GM12873 (cell line): Measurements from ENCODE around the gene RGS18.

Experiments
- CTCF ChIP-seq: IDR thresholded peaks from 2 replicates; pipeline ENCODE4 v1.5.1; 2012; ENCODE audit warnings: low read depth, mild to moderate bottlenecking, moderate library complexity, low read length, control low read depth; ENCODE audit not compliant: insufficient read depth; ENCODE audit errors: missing control alignments

The RGS18 gene

GRCh38 chr1:192126030-192126619 is 32.1 kb upstream of the RGS18 start:
- TF ChIP-seq CTCF = no peak

GRCh38 chr1:192130175-192130574 is 28.1 kb upstream of the RGS18 start:
- TF ChIP-seq CTCF = no peak

DNA sequence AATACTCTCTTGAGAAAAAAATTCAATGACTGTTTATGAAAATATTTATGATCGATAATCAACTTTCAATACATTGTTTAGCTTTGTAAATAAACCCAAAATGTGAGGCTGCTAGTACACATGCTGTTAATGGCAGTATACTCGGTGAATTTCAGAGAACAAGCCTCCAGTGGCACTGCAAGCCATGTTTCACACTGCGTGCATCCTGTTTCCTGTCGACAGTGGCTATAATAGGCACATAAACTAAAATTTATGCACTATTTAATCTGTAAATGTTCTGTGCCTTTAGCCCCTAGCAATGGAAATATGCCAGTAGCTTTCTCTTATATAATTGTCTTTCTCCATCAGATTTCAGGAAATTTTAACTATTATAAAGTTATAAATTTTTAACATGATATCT is 26.3 kb upstream of the RGS18 start:
- TF ChIP-seq CTCF = no peak

GRCh38 chr1:192133350-192133926 is 24.8 kb upstream of the RGS18 start:
- no peak for TF ChIP-seq CTCF

DNA sequence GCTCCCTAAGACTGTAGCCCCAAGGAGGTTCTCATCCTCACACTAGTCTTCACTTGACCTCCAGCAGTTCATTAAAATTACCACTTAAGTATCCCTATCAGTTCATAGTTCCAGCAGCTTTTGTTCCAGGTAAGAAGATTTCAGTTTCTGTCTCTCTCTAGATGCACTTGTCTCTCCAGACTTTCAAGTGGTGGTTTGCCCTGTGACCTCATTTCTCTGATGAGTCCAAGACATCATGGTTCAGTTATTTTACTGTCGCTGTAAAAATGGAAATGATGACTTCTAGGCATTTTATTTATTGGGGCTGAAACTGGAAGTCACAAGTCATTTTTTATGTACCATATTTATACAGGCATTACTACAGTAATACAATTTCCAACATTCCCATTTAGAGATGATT is 17.9 kb upstream of the RGS18 start:
- TF ChIP-seq CTCF = no peak

GRCh38 chr1:192147221-192147620 is 11.0 kb upstream of the RGS18 start:
- no peak for TF ChIP-seq CTCF

DNA sequence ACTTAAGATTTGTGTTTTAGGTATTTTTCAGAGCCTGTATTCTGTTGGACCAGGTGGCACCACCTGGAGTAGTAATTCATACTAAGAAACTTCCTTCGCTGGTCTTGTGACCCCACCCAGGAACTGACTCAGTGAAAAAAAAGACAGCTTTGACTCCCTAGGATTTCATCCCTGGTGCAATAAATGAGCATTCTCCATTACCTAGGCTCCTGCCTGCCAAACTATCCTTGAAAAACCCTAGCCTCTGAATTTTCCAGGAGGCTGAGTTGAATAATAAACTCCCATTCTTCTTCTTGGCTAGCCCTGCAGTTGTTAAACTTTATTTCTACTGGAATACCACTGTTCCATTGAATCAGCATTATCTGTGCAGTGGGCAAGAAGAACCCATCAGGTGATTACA is 10.6 kb upstream of the RGS18 start:
- TF ChIP-seq CTCF = no peak
